ENCODE data around the gene KDM3B.

KDM3B gene

DNA sequence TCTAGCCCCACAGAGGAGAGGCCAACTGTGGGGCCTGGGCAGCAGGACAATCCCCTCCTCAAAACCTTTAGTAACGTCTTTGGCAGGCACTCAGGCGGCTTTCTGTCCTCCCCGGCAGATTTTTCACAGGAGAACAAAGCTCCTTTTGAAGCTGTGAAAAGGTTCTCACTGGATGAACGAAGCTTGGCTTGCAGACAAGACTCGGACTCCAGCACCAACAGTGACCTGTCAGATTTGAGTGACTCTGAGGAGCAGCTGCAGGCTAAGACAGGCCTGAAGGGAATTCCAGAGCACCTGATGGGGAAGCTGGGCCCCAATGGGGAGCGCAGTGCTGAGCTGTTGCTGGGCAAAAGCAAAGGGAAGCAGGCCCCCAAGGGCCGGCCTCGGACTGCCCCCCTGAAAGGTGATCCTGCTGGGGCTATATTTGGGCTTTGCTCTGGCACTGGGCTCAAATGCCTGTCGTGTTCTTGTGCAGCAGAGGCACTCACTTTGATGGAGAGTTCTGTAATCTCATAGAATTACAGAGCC, 39.4 kb downstream of the KDM3B start:
- DNase-seq: no peak

DNA sequence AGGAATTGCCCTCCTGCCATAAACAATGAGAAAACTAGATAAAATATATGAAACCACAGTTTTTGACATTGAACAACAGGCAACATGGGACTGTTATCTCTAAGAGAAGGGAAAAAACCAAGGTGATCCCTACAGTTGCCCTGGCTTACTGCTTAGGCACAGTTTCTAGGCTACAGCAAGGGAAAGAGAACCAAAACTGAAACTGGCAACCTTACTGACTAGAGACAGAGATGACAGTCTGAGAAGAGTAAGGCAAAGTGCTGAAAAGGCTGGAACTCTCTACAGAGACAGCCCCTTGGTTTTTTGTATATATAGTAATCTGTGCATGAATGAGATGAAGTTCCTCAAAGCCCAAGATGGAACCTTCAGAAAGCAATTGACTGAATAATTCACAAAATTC, 50.2 kb downstream of the KDM3B start:
- no peak for DNase-seq

DNA sequence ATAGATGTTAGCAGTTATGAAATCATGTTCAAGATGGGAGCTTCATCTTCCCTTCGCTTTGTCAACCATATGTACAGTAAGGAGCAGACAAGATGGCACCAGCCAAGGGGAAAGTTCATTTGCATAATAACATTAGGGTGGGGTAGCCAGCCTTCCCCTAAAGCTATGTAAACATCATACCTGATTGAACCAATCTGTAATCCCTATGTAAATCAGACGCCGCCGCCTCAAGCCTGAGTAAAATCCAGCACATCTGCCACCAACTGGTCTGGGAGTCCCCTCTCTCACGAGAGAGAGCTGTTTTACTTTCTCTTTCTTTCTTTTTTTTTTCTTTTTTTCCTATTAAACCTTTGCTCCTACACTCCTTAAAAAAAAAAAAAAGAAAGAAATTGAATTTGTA, 55.5 kb downstream of the KDM3B start:
- DNase-seq: peak; percentile 2 to 21

- DNase-seq: peak in 1 of 2 donors; percentile 29
These were observed 58.6 kb downstream of the KDM3B start for GRCh38 chr5:138410996-138411640.

- DNase-seq: no peak
These were observed 66.0 kb downstream of the KDM3B start for GRCh38 chr5:138418444-138418843.

DNA sequence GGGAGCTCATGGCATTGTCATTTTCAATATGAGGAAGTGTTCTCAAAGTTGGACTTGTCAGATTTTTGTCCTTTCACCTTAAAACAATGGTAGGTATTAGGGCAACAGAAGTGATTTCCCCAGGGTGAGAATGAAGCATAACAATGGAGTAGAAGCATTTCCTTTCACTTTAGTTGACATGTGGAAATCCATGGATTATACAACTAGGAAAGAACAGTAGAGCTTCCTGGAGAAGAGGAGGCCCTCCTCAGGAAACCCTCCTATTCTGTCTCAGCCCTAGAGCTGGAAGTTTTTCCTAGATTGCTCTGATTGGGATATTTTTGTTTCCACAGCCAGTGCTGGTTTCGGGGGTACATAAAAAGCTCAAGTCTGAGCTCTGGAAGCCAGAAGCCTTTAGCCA, 72.6 kb downstream of the KDM3B start:
- no peak for DNase-seq

GRCh38 chr5:138435943-138436342, 83.5 kb downstream of the KDM3B start:
- DNase-seq: no peak

DNA sequence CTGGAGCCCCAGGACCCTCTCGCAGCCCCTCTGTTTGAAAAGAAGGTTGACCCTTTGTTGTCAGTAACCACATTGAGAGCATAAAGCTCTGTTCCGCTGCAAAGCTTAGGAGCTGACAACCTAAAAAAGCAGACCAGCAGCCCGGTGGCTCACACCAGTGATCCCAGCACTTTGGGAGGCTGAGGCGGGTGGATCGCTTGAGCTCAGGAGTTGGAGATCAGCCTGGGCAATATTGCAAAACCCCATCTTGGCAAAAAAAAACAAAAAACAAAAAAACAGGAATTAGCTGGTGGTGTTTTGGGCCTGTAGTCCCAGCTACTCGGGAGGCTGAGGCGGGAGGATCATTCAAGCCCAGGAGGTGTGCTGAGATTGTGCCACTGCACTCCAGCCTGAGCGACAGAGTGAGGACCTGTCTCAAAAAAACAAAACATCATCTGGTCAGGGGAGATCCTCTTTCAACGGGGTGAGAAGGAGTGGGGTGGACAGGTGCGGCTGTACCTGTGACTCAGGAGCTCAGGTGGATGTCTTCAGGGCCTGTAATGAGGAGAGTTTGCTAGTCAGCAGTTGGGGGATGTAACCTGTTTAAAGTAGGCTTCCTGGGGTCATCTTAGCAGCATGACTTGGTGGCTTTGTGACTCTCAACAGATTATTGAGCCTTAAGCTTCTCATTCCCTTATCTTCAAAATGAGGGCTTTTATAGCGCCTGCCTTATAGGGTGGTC, 85.7 kb downstream of the KDM3B start:
- no peak for DNase-seq

DNA sequence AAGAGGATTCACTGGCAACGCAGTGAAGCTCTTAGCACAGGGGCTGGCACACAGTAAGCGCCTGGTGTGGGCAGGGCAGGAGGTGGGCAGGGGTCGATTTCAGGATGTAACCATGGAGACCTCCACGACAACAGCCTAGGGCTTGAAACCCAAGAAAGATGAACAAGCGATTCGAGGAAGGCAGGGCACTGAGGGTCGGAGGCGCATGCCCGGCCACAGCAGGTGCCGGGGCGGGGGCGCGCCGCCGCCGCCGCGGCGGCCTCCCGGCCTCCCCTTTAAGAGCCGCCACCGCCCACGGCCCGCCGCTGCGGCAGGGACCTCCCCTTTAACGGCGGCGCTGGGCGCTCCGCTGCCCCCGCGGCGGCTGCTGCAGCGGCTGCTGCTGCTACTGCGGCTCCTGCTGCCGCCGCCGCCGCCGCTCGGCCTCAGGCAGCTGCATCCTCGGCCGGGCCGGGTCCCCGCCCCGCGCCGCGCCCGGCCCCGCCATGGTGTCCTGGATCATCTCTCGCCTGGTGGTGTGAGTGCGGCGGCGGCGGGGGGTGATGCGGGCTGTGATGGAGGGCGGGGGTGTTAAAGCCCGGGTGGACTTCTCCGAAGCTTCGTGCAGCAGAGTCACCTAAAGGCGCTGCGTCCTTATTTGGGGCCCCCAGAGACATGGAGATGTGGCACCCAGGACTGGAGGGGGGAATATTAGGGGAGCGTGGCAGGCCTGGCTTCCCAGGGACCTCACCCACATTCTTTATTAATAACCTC, 86.4 kb downstream of the KDM3B start, which contains the start of gene REEP2:
Gene REEP2 (plus strand): TSS at position 334 of the 753 bp plus-strand sequence. CDS start 152 bp downstream, at position 486.
- peak; percentile 39 to 66 for DNase-seq

- no peak for DNase-seq
These were observed 87.1 kb downstream of the KDM3B start for GRCh38 chr5:138439477-138440158.

GRCh38 chr5:138440159-138441073, 87.9 kb downstream of the KDM3B start:
- DNase-seq: no peak

DNA sequence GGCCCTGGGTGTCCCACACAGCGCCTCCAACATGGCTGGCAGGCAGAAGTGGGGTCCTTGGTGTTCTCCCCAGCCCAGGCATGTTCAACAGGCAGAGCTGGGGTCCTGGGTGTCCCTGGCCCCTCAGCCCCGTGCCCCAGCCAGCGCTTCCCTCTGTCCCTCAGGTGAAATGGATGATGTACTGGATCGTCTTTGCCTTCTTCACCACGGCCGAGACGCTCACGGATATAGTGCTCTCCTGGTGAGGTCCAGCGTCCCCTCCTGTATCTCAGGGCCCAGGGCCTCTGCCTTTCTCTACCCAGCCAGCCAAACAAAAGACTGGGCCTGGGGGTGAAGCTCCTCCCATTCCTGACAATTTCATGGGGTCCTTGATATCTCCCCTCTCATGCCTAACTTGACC, 88.7 kb downstream of the KDM3B start:
- no peak for DNase-seq

- DNase-seq: no peak
These were observed 91.7 kb downstream of the KDM3B start for GRCh38 chr5:138444078-138444773.

DNA sequence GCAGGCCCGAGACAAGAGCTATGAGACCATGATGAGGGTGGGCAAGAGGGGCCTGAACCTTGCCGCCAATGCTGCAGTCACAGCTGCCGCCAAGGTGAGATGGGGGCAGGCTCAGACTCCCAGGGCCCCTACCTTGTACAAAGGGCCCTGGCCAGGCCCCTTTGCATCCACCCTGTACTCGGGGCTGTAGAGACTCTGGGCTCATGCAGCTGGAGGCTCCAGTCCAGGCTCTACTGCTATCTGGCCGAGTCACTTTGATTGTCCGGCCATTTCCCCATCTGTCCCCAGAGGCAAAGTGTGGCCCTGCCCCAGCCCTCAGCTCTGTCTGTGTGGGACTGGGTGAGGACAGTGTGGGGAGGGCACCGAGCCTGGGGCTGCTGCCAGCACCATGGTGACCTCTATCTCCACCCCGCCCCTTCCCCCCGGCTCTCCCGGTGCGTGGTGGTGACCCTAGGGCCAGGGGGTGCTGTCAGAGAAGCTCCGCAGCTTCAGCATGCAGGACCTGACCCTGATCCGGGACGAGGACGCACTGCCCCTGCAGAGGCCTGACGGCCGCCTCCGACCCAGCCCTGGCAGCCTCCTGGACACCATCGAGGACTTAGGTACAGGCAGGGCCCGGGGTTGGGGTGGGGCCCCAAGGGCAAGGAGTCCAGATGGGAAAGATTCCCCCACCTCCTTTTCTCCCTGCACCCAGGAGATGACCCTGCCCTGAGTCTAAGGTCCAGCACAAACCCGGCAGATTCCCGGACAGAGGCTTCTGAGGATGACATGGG, 92.5 kb downstream of the KDM3B start:
- no peak for DNase-seq

DNA sequence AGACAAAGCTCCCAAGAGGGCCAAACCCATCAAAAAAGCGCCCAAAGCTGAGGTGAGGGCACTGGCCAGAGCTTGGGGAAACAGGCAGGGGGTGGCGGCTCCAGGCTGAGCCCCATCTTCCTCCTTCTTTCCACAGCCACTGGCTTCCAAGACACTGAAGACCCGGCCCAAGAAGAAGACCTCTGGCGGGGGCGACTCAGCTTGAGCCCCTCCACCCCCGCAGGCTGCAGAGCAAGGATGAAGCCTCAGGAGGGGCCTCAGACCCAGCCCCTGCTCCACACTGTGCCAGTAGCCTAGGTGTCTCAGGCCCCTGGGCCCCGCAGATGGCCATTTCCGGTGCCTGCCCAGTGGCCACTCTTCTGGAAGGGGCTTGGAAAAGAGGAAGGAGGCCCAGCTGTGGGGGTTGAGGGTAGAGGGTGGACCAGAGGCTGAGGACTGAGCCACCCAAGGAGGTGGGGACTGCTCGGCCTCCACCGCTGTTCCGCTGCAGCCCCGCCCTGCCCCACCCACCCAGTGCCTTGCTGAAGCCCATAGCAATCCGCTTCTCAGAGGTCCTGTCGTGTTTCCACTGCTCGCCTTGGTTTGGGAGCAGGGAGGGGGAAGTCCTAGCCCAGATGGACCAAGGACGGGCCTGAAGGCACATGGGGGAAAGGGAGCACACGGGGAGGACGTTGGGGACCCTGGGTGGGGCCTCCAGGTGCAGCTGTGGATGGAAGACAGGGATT, 93.2 kb downstream of the KDM3B start:
- DNase-seq: no peak

- DNase-seq: no peak
These were observed 95.6 kb downstream of the KDM3B start for GRCh38 chr5:138448070-138448469.

GRCh38 chr5:138448481-138449398, 96.3 kb downstream of the KDM3B start:
- DNase-seq: no peak

GRCh38 chr5:138449501-138450239, 97.2 kb downstream of the KDM3B start:
- peak; percentile 70 to 78 for DNase-seq
